Tibial nerve (tissue), 4 donors: Measurements from ENCODE around the gene RNF212B.
A peak's percentile ranks its signal among the peaks of the same experiment; 100 is the strongest.

Experiments
- CTCF ChIP-seq, 5 experiments: fragments of 200-600 bp in 3 of 5; fragments of 450-650 bp in 2 of 5; sonication (generic) in 3 of 5; IDR thresholded peaks; one replicate each; pipeline ENCODE4 v1.5.1; 2016 to 2019; ENCODE audit warnings: antibody characterized with exemption in 5 of 5, mild to moderate bottlenecking in 3 of 5, moderate library complexity in 2 of 5
- EP300 ChIP-seq, 2 donors: sonication (generic); formaldehyde crosslinking; IDR thresholded peaks; one replicate each; pipeline ENCODE4 v1.6.1; 2017; ENCODE audit warnings: antibody characterized with exemption in 2 of 2, mild to moderate bottlenecking in 1 of 2
- POLR2A ChIP-seq, 2 donors: fragments of 450-650 bp; IDR thresholded peaks; one replicate each; pipeline ENCODE4 v1.6.1; 2017; ENCODE audit warnings: antibody characterized with exemption in 2 of 2, mild to moderate bottlenecking in 2 of 2, moderate library complexity in 2 of 2

- peak in 1 of 5 experiments; percentile 40 for TF ChIP-seq CTCF (IDR thresholded peaks at IDR 0.05)
- peak; percentile 60 to 83 for TF ChIP-seq POLR2A (IDR thresholded peaks at IDR 0.05)
- TF ChIP-seq EP300 (IDR thresholded peaks at IDR 0.05), result peak in 1 of 2 donors; percentile 83
Observed at GRCh38 chr14:23306412-23307145, 68.8 kb downstream of the RNF212B start, which contains the start of gene BCL2L2.
